ENCODE results near the gene TAMALIN.

TAMALIN gene

GRCh38 chr12:52010692-52011601 lies 4.2 kb downstream of the TAMALIN start:
- no peak for TF ChIP-seq CTCF (IDR thresholded peaks at IDR 0.05; ENCODE audit: insufficient read depth, low read length, poor library complexity, severe bottlenecking)
- TF ChIP-seq EZH2phosphoT487 (conservative IDR thresholded peaks at IDR 0.05; ENCODE audit: low read length): no peak
- no peaks in the 10 kb centered on the region for H3K36me3 ChIP-seq (ENCODE audit: low read length)
- H3K9me3 ChIP-seq (ENCODE audit: insufficient read depth, low read length): no peaks in the 10 kb centered on the region
- H4K20me1 ChIP-seq (ENCODE audit: low read depth, low read length): no peaks in the 10 kb centered on the region
- H3K9ac ChIP-seq (ENCODE audit: low read length): no peak overlapping the region
- no peaks in the 10 kb centered on the region for H3K27me3 ChIP-seq (ENCODE audit: low read length)
- no peak overlapping the region for H3K4me3 ChIP-seq (ENCODE audit: insufficient read depth, low read length, poor library complexity, severe bottlenecking)
- H3K9me2 ChIP-seq (replicated peaks; ENCODE audit: insufficient read depth, low read length): no peaks in the 10 kb centered on the region
- H3K27ac ChIP-seq (ENCODE audit: low read depth, low read length): no peak overlapping the region
- H3K79me2 ChIP-seq (ENCODE audit: insufficient read depth, low read length): no peaks in the 10 kb centered on the region
- H3K4me2 ChIP-seq (ENCODE audit: low read depth, low read length, poor library complexity, severe bottlenecking): no peak overlapping the region
- no peaks in the 10 kb centered on the region for H3F3A ChIP-seq (ENCODE audit: insufficient read depth)
- H2AFZ ChIP-seq (ENCODE audit: low read depth, low read length, severe bottlenecking): no peak overlapping the region

GRCh38 chr12:52011602-52012214 lies 5.0 kb downstream of the TAMALIN start:
- Histone ChIP-seq H3K27me3 (ENCODE audit: low read length) (no peaks in the 10 kb centered on the region), H3K4me3 (ENCODE audit: insufficient read depth, low read length, poor library complexity, severe bottlenecking) (no peak overlapping the region), H3F3A (ENCODE audit: insufficient read depth) (no peaks in the 10 kb centered on the region), H3K36me3 (ENCODE audit: low read length) (no peaks in the 10 kb centered on the region), H3K79me2 (ENCODE audit: insufficient read depth, low read length) (no peaks in the 10 kb centered on the region), H3K9ac (ENCODE audit: low read length) (no peak overlapping the region), H3K9me2 (replicated peaks; ENCODE audit: insufficient read depth, low read length) (no peaks in the 10 kb centered on the region), H4K20me1 (ENCODE audit: low read depth, low read length) (no peaks in the 10 kb centered on the region), H3K4me2 (ENCODE audit: low read depth, low read length, poor library complexity, severe bottlenecking) (no peak overlapping the region), H3K9me3 (ENCODE audit: insufficient read depth, low read length) (no peaks in the 10 kb centered on the region), H2AFZ (ENCODE audit: low read depth, low read length, severe bottlenecking) (no peak overlapping the region), H3K27ac (ENCODE audit: low read depth, low read length) (no peak overlapping the region)
- TF ChIP-seq EZH2phosphoT487 (conservative IDR thresholded peaks at IDR 0.05; ENCODE audit: low read length) (no peak), CTCF (IDR thresholded peaks at IDR 0.05; ENCODE audit: insufficient read depth, low read length, poor library complexity, severe bottlenecking) (no peak)

- Histone ChIP-seq H3K9me3 (ENCODE audit: insufficient read depth, low read length) (no peaks in the 10 kb centered on the region), H3K36me3 (ENCODE audit: low read length) (no peaks in the 10 kb centered on the region), H3K79me2 (ENCODE audit: insufficient read depth, low read length) (no peaks in the 10 kb centered on the region), H3K9me2 (replicated peaks; ENCODE audit: insufficient read depth, low read length) (no peaks in the 10 kb centered on the region), H3K27ac (ENCODE audit: low read depth, low read length) (no peak overlapping the region), H3F3A (ENCODE audit: insufficient read depth) (no peaks in the 10 kb centered on the region), H2AFZ (ENCODE audit: low read depth, low read length, severe bottlenecking) (no peak overlapping the region), H3K27me3 (ENCODE audit: low read length) (no peaks in the 10 kb centered on the region), H3K9ac (ENCODE audit: low read length) (no peak overlapping the region), H3K4me3 (ENCODE audit: insufficient read depth, low read length, poor library complexity, severe bottlenecking) (no peak overlapping the region), H4K20me1 (ENCODE audit: low read depth, low read length) (no peaks in the 10 kb centered on the region), H3K4me2 (ENCODE audit: low read depth, low read length, poor library complexity, severe bottlenecking) (no peak overlapping the region)
- TF ChIP-seq EZH2phosphoT487 (conservative IDR thresholded peaks at IDR 0.05; ENCODE audit: low read length) (no peak), CTCF (IDR thresholded peaks at IDR 0.05; ENCODE audit: insufficient read depth, low read length, poor library complexity, severe bottlenecking) (no peak)
These were observed 7.0 kb downstream of the TAMALIN start for GRCh38 chr12:52013626-52014310.
